Activated CD8-positive, alpha-beta memory T cell treated with anti-CD3 and anti-CD28 coated beads for 1 hour (primary cell): ENCODE results near the gene GKN1.
"Not testable (repeated sequence)": the region's sequence is repeated elsewhere in the genome, so short reads cannot be mapped to it uniquely, and the experiment has no call there.

Source experiments
- DNase-seq, 2 donors: peaks; one replicate each; pipeline ENCODE4 v3.0.0-alpha.2; 2020; ENCODE audit warnings: low read depth in 1 of 2; ENCODE audit errors: extremely low read depth in 1 of 2

GKN1 gene

GRCh38 chr2:68955432-68955831, 19.0 kb upstream of the GKN1 start:
- not testable (repeated sequence) for DNase-seq

GRCh38 chr2:68959001-68959400, 15.4 kb upstream of the GKN1 start:
- no peak for DNase-seq

GRCh38 chr2:68961380-68961779, 13.1 kb upstream of the GKN1 start:
- DNase-seq = no peak

- no peak for DNase-seq
Measured at GRCh38 chr2:68964282-68964681, 10.2 kb upstream of the GKN1 start.

GRCh38 chr2:68968221-68968620, 6.2 kb upstream of the GKN1 start:
- DNase-seq = no peak

GRCh38 chr2:68969736-68970490, 4.5 kb upstream of the GKN1 start:
- no peak for DNase-seq

- DNase-seq = no peak
Measured at GRCh38 chr2:68970566-68971265, 3.7 kb upstream of the GKN1 start.

GRCh38 chr2:68971591-68972231, 2.7 kb upstream of the GKN1 start:
- no peak for DNase-seq

- no peak for DNase-seq
Measured at GRCh38 chr2:68974946-68975665, 670 bp downstream of the GKN1 start.

GRCh38 chr2:68975844-68976243, 1.4 kb downstream of the GKN1 start:
- DNase-seq = no peak

GRCh38 chr2:68977453-68977852, 3.0 kb downstream of the GKN1 start:
- DNase-seq = no peak

- no peak for DNase-seq
Measured at GRCh38 chr2:68978098-68978497, 3.7 kb downstream of the GKN1 start.

GRCh38 chr2:68980956-68981355, 6.5 kb downstream of the GKN1 start:
- no peak for DNase-seq

GRCh38 chr2:68987021-68987503, 12.6 kb downstream of the GKN1 start:
- no peak for DNase-seq

GRCh38 chr2:68989035-68989434, 14.6 kb downstream of the GKN1 start:
- no peak for DNase-seq

GRCh38 chr2:68992341-68992740, 17.9 kb downstream of the GKN1 start:
- no peak for DNase-seq

GRCh38 chr2:68992933-68993332, 18.5 kb downstream of the GKN1 start:
- no peak for DNase-seq

GRCh38 chr2:68993660-68994059, 19.2 kb downstream of the GKN1 start:
- no peak for DNase-seq

- no peak for DNase-seq
Measured at GRCh38 chr2:68994864-68995263, 20.4 kb downstream of the GKN1 start.

GRCh38 chr2:68995916-68996315, 21.5 kb downstream of the GKN1 start:
- DNase-seq = no peak

- DNase-seq = no peak
Measured at GRCh38 chr2:68997401-68997800, 23.0 kb downstream of the GKN1 start.
